ENCODE measurements around the gene CIBAR2.
A peak's percentile ranks its signal among the peaks of the same experiment; 100 is the strongest.

CIBAR2 gene

DNA sequence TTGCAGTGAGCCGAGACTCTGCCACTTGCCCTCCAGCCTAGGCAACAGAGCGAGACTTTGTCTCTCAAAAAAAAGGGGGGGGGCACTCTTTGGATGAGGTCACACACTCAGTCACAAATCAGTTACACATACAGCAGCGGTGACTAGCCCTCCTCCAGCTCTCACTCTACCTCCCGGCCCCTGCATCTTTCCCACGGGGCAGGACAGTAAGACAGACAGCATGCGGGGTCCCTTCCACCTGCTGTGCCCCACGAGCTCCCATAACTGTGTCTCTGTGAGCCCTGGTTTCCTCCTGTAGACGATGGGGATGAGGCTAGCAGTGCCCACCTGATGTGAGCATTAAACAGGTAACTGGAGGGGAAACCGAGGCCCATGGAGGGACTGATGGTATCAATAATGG lies 5.2 kb downstream of the CIBAR2 start:
- H3K9me3 ChIP-seq (ENCODE audit: insufficient read depth, low read length): no peaks in the 10 kb centered on the region
- no peak overlapping the region for H3K27ac ChIP-seq (ENCODE audit: low read length)
- H3K4me1 ChIP-seq (ENCODE audit: low read length): peaks cover 34% of the 10 kb centered on the region
- H3K79me2 ChIP-seq (ENCODE audit: low read length): no peaks in the 10 kb centered on the region
- H2AFZ ChIP-seq (ENCODE audit: low read depth, low read length): no peak overlapping the region
- no peaks in the 10 kb centered on the region for H3K36me3 ChIP-seq (replicated peaks; ENCODE audit: low read depth, low read length)
- H3K4me2 ChIP-seq (ENCODE audit: low read length): no peak overlapping the region
- no peak overlapping the region for H3K9ac ChIP-seq (ENCODE audit: low read length)
- peaks cover 11% of the 10 kb centered on the region for H3K27me3 ChIP-seq (ENCODE audit: low read depth, low read length)
- H3K4me3 ChIP-seq (ENCODE audit: low read length): no peak overlapping the region
- TF ChIP-seq EZH2phosphoT487 (IDR thresholded peaks at IDR 0.05; ENCODE audit: low read depth): no peak
- no peaks in the 10 kb centered on the region for H4K20me1 ChIP-seq (ENCODE audit: insufficient read depth, low read length)

DNA sequence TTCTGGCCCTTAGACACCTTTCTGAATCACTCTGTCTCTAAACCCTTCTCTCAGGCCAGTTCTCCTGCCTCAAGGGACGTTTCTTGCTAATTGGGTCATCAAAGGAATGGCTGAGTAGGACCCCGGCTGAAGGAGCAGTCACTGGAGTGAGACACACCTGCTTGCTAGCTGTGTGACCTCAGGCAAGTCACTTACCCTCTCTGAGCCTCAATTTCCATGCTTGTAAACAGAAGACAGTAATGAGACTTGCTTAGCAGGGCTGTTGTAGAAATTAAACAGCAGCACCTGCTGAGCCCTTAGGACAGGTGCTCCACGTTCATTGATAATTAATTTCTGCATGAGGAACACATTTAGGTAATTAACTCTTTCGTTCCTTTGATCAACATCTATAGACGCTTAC lies 6.8 kb downstream of the CIBAR2 start:
- Histone ChIP-seq H3K4me3 (ENCODE audit: low read length) (no peak overlapping the region), H3K79me2 (ENCODE audit: low read length) (no peaks in the 10 kb centered on the region), H4K20me1 (ENCODE audit: insufficient read depth, low read length) (no peaks in the 10 kb centered on the region), H3K36me3 (replicated peaks; ENCODE audit: low read depth, low read length) (no peaks in the 10 kb centered on the region), H3K27me3 (ENCODE audit: low read depth, low read length) (peaks cover 11% of the 10 kb centered on the region), H2AFZ (ENCODE audit: low read depth, low read length) (no peak overlapping the region), H3K4me1 (ENCODE audit: low read length) (peaks cover 35% of the 10 kb centered on the region), H3K4me2 (ENCODE audit: low read length) (no peak overlapping the region), H3K9ac (ENCODE audit: low read length) (no peak overlapping the region), H3K9me3 (ENCODE audit: insufficient read depth, low read length) (no peaks in the 10 kb centered on the region), H3K27ac (ENCODE audit: low read length) (no peak overlapping the region)
- TF ChIP-seq, protein P1, sequence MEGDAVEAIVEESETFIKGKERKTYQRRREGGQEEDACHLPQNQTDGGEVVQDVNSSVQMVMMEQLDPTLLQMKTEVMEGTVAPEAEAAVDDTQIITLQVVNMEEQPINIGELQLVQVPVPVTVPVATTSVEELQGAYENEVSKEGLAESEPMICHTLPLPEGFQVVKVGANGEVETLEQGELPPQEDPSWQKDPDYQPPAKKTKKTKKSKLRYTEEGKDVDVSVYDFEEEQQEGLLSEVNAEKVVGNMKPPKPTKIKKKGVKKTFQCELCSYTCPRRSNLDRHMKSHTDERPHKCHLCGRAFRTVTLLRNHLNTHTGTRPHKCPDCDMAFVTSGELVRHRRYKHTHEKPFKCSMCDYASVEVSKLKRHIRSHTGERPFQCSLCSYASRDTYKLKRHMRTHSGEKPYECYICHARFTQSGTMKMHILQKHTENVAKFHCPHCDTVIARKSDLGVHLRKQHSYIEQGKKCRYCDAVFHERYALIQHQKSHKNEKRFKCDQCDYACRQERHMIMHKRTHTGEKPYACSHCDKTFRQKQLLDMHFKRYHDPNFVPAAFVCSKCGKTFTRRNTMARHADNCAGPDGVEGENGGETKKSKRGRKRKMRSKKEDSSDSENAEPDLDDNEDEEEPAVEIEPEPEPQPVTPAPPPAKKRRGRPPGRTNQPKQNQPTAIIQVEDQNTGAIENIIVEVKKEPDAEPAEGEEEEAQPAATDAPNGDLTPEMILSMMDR (IDR thresholded peaks at IDR 0.05; ENCODE audit: low read depth, low read length): no peak
- TF ChIP-seq EZH2phosphoT487 (IDR thresholded peaks at IDR 0.05; ENCODE audit: low read depth): no peak

DNA sequence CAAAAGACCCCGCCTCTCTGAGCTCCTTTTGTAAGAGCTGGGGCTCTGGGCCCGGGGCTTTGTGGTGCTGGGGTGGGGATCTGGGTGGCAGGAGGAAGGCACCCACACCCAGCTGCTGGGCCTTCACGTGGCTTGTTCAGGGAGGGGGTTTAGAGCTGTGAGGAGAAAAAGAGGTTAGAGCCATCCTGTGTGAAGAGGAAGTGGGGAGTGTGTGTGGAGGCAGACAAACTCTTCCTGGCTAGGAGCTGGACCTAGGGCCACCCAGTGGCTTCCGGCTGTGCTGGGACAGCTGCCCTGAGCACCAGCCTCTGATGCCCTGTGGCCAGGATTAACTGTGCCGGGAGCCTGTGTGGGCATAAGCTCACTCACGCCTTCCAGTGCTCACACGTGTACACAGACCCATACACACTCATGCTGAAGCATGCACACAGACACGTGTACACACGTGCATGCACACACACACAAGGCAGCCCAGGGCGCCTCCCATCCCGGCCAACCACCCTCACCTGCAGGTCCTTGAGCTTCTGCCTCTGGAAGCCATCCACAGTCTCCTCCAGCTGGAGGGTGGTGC lies 7.4 kb downstream of the CIBAR2 start:
- no peak overlapping the region for H3K27ac ChIP-seq (ENCODE audit: low read length)

DNA sequence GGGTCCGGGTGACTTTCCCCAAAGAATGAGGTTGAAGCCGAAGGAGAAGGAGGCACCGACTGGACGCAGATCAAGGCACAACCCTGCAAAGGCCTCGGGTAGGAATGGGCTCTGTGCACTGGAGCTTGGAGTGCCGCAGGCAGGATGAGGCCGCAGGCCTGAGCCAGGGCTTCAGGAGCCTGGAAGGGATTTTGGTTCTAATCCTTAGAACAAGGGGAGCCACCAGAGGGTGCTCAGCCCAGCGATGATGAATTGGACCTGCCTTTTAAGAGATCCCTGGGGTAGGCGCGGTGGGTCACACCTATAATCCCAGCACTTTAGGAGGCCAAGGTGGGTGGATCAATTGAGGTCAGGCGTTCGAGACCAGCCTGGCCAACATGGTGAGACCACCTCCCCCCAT lies 8.1 kb downstream of the CIBAR2 start:
- Histone ChIP-seq H4K20me1 (ENCODE audit: insufficient read depth, low read length) (no peaks in the 10 kb centered on the region), H3K36me3 (replicated peaks; ENCODE audit: low read depth, low read length) (no peaks in the 10 kb centered on the region), H3K4me1 (ENCODE audit: low read length) (peaks cover 35% of the 10 kb centered on the region), H3K9me3 (ENCODE audit: insufficient read depth, low read length) (no peaks in the 10 kb centered on the region), H3K79me2 (ENCODE audit: low read length) (no peaks in the 10 kb centered on the region), H2AFZ (ENCODE audit: low read depth, low read length) (no peak overlapping the region), H3K9ac (ENCODE audit: low read length) (no peak overlapping the region), H3K27ac (ENCODE audit: low read length) (no peak overlapping the region), H3K4me2 (ENCODE audit: low read length) (peak overlapping the region; percentile 69), H3K27me3 (ENCODE audit: low read depth, low read length) (peaks cover 11% of the 10 kb centered on the region), H3K4me3 (ENCODE audit: low read length) (peak overlapping the region; percentile 42; the same call in 1 of the 2 replicates)
- TF ChIP-seq, protein P1 (IDR thresholded peaks at IDR 0.05; ENCODE audit: low read depth, low read length): no peak
- TF ChIP-seq EZH2phosphoT487 (IDR thresholded peaks at IDR 0.05; ENCODE audit: low read depth): no peak

More for the DNA sequence above, 7.4 kb downstream of the CIBAR2 start:
- Histone ChIP-seq H3K4me2 (ENCODE audit: low read length) (peak overlapping the region; percentile 12; the same call in 1 of the 2 replicates), H3K9me3 (ENCODE audit: insufficient read depth, low read length) (no peaks in the 10 kb centered on the region), H3K9ac (ENCODE audit: low read length) (no peak overlapping the region), H3K36me3 (replicated peaks; ENCODE audit: low read depth, low read length) (no peaks in the 10 kb centered on the region), H3K79me2 (ENCODE audit: low read length) (no peaks in the 10 kb centered on the region), H3K4me1 (ENCODE audit: low read length) (peaks cover 35% of the 10 kb centered on the region), H2AFZ (ENCODE audit: low read depth, low read length) (peak overlapping the region; percentile 77; the same call in 1 of the 2 replicates), H3K27me3 (ENCODE audit: low read depth, low read length) (peaks cover 11% of the 10 kb centered on the region), H4K20me1 (ENCODE audit: insufficient read depth, low read length) (no peaks in the 10 kb centered on the region), H3K4me3 (ENCODE audit: low read length) (no peak overlapping the region)
- TF ChIP-seq, protein P1 (IDR thresholded peaks at IDR 0.05; ENCODE audit: low read depth, low read length): no peak
- TF ChIP-seq EZH2phosphoT487 (IDR thresholded peaks at IDR 0.05; ENCODE audit: low read depth): no peak

Data from OCI-LY3 (cell line).